Measurements from ENCODE around the gene PCDHGB5. TPM values are rescaled to one million over a fixed set of nuclear protein-coding genes. Genes with fewer than 3 reads are reported as not detected.
"Not testable (repeated sequence)": the region's sequence is repeated elsewhere in the genome, so short reads cannot be mapped to it uniquely, and the experiment has no call there.

Gene PCDHGB5
- total RNA-seq, 3 donors from 2014 or later: 3.1 to 9.8 (median 5.6) TPM

DNA sequence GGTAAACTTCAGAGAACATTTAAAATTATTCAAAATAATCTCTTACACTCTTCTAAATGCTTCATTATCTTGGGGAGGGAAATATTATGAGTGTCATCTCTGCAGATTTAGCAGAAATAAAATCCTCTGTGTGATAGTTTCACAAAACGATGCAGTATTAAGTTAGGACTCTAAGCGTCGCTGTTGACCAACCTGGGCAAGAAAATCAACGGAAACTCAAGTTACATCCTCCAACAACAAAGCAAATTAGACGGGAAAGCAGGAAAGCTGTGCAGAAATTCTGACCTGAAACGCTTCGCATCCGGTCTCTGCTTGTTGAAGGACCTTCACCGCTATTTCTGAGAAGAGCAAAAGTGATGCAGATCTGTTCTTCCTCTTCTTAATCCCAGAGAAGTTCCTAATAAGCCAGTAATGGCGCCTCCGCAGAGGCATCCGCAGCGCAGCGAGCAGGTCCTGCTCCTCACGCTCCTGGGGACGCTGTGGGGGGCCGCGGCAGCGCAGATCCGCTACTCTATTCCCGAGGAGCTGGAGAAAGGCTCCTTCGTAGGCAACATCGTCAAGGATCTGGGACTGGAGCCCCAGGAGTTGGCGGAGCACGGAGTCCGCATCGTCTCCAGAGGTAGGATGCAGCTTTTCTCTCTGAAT lies 24.0 kb upstream of the PCDHGB5 start, which contains the start of gene PCDHGA6:
Gene PCDHGA6, plus strand, starts transcription at position 219 of the 645 bp plus-strand sequence. Its CDS starts 193 bp downstream, at position 412.
- H3K4me1 ChIP-seq (ENCODE audit: low read depth): no peaks in the 10 kb centered on the region
- intact Hi-C loops (cut with DNase I, micrococcal nuclease): no loop called here
- no peak for DNase-seq
- no peaks in the 10 kb centered on the region for H3K36me3 ChIP-seq (ENCODE audit: low read depth)
- no peak within 1 kb of the TSS for H3K4me3 ChIP-seq
- peaks cover 88% of the 10 kb centered on the region for H3K9me3 ChIP-seq
- ATAC-seq: no peak
- TF ChIP-seq, protein P1, sequence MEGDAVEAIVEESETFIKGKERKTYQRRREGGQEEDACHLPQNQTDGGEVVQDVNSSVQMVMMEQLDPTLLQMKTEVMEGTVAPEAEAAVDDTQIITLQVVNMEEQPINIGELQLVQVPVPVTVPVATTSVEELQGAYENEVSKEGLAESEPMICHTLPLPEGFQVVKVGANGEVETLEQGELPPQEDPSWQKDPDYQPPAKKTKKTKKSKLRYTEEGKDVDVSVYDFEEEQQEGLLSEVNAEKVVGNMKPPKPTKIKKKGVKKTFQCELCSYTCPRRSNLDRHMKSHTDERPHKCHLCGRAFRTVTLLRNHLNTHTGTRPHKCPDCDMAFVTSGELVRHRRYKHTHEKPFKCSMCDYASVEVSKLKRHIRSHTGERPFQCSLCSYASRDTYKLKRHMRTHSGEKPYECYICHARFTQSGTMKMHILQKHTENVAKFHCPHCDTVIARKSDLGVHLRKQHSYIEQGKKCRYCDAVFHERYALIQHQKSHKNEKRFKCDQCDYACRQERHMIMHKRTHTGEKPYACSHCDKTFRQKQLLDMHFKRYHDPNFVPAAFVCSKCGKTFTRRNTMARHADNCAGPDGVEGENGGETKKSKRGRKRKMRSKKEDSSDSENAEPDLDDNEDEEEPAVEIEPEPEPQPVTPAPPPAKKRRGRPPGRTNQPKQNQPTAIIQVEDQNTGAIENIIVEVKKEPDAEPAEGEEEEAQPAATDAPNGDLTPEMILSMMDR (IDR thresholded peaks at IDR 0.05): no peak

DNA sequence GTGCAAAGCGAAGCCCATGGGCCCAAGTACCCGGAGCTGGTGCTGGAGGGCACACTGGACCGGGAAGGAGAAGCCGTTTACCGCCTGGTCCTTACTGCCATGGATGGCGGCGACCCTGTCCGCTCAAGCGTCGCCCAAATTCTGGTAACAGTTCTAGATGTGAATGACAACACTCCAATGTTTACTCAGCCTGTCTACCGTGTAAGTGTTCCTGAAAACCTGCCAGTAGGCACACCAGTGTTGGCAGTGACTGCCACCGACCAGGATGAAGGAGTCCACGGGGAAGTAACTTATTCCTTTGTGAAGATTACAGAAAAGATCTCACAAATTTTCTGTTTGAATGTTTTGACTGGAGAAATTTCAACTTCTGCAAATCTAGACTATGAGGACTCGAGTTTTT lies 23.1 kb upstream of the PCDHGB5 start:
- intact Hi-C loops (cut with DNase I, micrococcal nuclease): no loop called here
- Histone ChIP-seq H3K4me1 (ENCODE audit: low read depth) (no peaks in the 10 kb centered on the region), H3K9me3 (peaks cover 83% of the 10 kb centered on the region), H3K36me3 (ENCODE audit: low read depth) (no peaks in the 10 kb centered on the region), H3K4me3 (no peak overlapping the region)
- TF ChIP-seq, protein P1 (IDR thresholded peaks at IDR 0.05): no peak
- ATAC-seq (no peak), DNase-seq (no peak)

DNA sequence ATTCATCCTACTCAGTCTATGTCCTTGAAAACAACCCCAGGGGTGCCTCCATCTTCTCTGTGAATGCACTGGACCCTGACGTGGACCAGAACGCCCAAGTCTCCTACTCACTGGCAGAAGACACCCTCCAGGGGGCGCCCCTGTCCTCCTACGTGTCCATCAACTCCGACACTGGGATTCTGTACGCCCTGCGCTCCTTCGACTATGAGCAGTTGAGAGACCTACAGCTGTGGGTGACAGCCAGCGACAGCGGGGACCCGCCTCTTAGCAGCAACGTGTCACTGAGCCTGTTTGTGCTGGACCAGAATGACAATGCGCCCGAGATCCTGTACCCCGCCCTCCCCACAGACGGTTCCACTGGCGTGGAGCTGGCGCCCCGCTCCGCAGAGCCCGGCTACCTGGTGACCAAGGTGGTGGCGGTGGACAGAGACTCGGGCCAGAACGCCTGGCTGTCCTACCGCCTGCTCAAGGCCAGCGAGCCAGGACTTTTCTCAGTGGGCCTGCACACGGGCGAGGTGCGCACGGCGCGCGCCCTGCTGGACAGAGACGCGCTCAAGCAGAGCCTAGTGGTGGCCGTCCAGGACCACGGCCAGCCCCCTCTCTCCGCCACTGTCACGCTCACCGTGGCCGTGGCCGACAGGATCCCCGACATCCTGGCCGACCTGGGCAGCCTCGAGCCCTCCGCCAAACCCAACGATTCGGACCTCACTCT lies 22.1 kb upstream of the PCDHGB5 start:
- peaks cover 81% of the 10 kb centered on the region for H3K9me3 ChIP-seq
- H3K4me3 ChIP-seq; H3K36me3 ChIP-seq (ENCODE audit: low read depth); H3K4me1 ChIP-seq (ENCODE audit: low read depth); ATAC-seq; DNase-seq; intact Hi-C loops (cut with DNase I, micrococcal nuclease): not testable (repeated sequence)

DNA sequence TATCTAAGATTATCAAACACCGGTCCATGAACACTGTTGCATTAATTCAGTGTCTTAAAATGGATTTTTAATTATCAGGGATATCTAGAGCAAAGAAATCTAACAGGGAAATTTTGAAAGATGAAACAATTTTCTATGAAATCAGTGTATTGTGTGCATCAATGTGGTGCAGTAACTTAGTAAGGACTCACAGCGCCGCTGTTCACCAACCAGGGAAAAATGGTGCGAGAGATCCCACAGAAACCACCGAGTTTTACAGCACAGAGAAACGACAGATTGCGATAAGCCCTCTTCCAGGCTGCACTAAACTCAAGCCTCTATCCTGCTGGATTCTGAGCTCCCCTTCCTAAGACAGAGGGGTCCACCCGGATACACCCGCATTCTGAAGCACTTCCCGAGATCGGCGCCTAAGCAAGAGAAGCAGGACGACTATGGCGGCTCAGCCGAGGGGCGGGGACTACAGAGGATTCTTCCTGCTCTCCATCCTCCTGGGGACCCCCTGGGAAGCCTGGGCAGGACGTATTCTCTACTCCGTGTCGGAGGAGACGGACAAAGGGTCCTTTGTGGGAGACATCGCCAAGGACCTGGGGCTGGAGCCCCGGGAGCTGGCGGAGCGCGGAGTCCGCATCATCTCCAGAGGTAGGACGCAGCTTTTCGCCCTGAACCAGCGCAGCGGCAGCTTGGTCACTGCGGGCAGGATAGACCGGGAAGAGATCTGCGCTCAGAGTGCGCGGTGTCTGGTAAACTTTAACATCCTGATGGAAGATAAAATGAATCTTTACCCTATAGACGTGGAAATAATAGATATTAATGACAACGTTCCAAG lies 15.1 kb upstream of the PCDHGB5 start, which contains the start of gene PCDHGA7:
Gene PCDHGA7, plus strand, starts transcription at position 274 of the 826 bp plus-strand sequence. Its CDS starts 158 bp downstream, at position 432.
- TF ChIP-seq, protein P1 (IDR thresholded peaks at IDR 0.05): no peak
- H3K4me1 ChIP-seq (ENCODE audit: low read depth): no peaks in the 10 kb centered on the region
- intact Hi-C loops (cut with DNase I, micrococcal nuclease): no loop called here
- ATAC-seq (peak; percentile 22), DNase-seq (no peak)
- no peaks in the 10 kb centered on the region for H3K36me3 ChIP-seq (ENCODE audit: low read depth)
- no peak within 1 kb of the TSS for H3K4me3 ChIP-seq
- peaks cover 77% of the 10 kb centered on the region for H3K9me3 ChIP-seq

DNA sequence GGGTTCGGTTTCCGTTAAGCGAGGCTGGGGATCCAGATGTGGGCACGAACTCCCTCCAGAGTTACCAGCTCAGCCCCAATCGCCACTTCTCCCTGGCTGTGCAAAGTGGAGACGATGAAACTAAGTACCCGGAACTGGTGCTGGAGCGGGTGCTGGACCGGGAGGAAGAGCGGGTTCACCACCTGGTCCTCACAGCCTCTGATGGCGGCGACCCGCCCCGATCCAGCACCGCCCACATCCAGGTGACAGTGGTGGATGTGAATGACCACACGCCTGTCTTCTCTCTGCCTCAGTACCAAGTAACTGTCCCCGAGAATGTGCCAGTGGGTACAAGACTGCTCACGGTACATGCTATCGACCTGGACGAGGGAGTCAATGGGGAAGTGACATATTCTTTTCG lies 14.4 kb upstream of the PCDHGB5 start:
- ATAC-seq: no peak
- TF ChIP-seq, protein P1 (IDR thresholded peaks at IDR 0.05): no peak
- DNase-seq: no peak
- no peak overlapping the region for H3K4me3 ChIP-seq
- H3K4me1 ChIP-seq (ENCODE audit: low read depth): no peaks in the 10 kb centered on the region
- H3K36me3 ChIP-seq (ENCODE audit: low read depth): no peaks in the 10 kb centered on the region
- intact Hi-C loops (cut with DNase I, micrococcal nuclease): no loop called here
- peaks cover 74% of the 10 kb centered on the region for H3K9me3 ChIP-seq
